Measurements from ENCODE around the gene OR8H2.
"Not testable (repeated sequence)": the region's sequence is repeated elsewhere in the genome, so short reads cannot be mapped to it uniquely, and the experiment has no call there.

Gene OR8H2

GRCh38 chr11:56103210-56103737 is at the start of gene OR8H2:
Gene OR8H2, plus strand, starts transcription at chr11:56103687. Its CDS starts 1,356 bp downstream, at chr11:56105043.
- no peak for DNase-seq

- DNase-seq = not testable (repeated sequence)
Observed at GRCh38 chr11:56056366-56056765, 47.1 kb upstream of the OR8H2 start.

- not testable (repeated sequence) for DNase-seq
Observed at GRCh38 chr11:56057661-56058237, 45.7 kb upstream of the OR8H2 start.

- not testable (repeated sequence) for DNase-seq
Observed at GRCh38 chr11:56058260-56058780, 45.2 kb upstream of the OR8H2 start.

- no peak for DNase-seq
Observed at GRCh38 chr11:56066980-56067379, 36.5 kb upstream of the OR8H2 start.

GRCh38 chr11:56089697-56090096 is 13.8 kb upstream of the OR8H2 start:
- peak in 1 of 3 experiments; percentile 12 for DNase-seq

- no peak for DNase-seq
Observed at GRCh38 chr11:56093008-56093407, 10.5 kb upstream of the OR8H2 start, which contains the start of gene OR8I2. Gene OR8I2, plus strand, starts transcription at chr11:56093308. Its CDS starts 0 bp downstream, at chr11:56093308.

GRCh38 chr11:56122073-56122472 is 18.6 kb downstream of the OR8H2 start, which contains the start of gene OR8H3:
Gene OR8H3, plus strand, starts transcription at chr11:56122373. Its CDS starts 0 bp downstream, at chr11:56122373.
- DNase-seq = no peak

- no peak for DNase-seq
Observed at GRCh38 chr11:56140151-56140661, 36.7 kb downstream of the OR8H2 start, which contains the start of gene OR8J3. Gene OR8J3, minus strand, starts transcription at chr11:56140201. Its CDS starts 2,483 bp downstream, at chr11:56137718.

GRCh38 chr11:56143681-56144080 is 40.2 kb downstream of the OR8H2 start:
- not testable (repeated sequence) for DNase-seq

GRCh38 chr11:56151376-56151775 is 47.9 kb downstream of the OR8H2 start:
- DNase-seq = no peak

- no peak for DNase-seq
Observed at GRCh38 chr11:56152333-56152732, 48.8 kb downstream of the OR8H2 start.
